HCT116 (cell line): ENCODE data around the gene BAHCC1. TPM values are rescaled to one million over a fixed set of nuclear protein-coding genes. Genes with fewer than 3 reads are reported as not detected.

ENCODE experiments used
- ATAC-seq: fragments of 200-7000 bp; cut with Tn5 transposase; 2 replicates; pipeline ENCODE4 v1.9.1; 2020; ENCODE audit warnings: mild to moderate bottlenecking, moderate library complexity
- BruUV-seq: library from RNA; stranded (reverse); fragments of 400-500 nt; replicated peaks from 2 replicates; lab custom pipeline; 2021; lab: Mats Ljungman, UMichigan
- CTCF ChIA-PET: fragments of 300-600 bp; sonication (Branson Sonifier 250); formaldehyde crosslinking; loops from one replicate; lab custom pipeline; 2021; ENCODE audit warnings: antibody characterized with exemption; lab: Charles Lee
- POLR2A ChIA-PET: fragments of 300-600, 350-600 bp; sonication (Branson Sonifier 250); formaldehyde crosslinking; loops from one replicate; lab custom pipeline; 2021; ENCODE audit warnings: antibody characterized with exemption; lab: Charles Lee
- RAD21 ChIA-PET, 2 experiments: fragments of 300-600 bp; sonication (Branson Sonifier 250); formaldehyde crosslinking; loops; one replicate each; lab custom pipeline; 2023; ENCODE audit warnings: low total read pairs in 2 of 2; ENCODE audit not compliant: uncharacterized antibody in 2 of 2, unreplicated experiment in 2 of 2, low non-redundant PET in 1 of 2; lab: Charles Lee
- DNase-seq: peaks from one replicate; pipeline ENCODE4 v3.0.0-alpha.2; 2010; ENCODE audit warnings: low read depth, low spot score
- H2AFZ ChIP-seq: fragments of 200-600 bp; shearing (Covaris generic), sonication (generic); 2 replicates; pipeline ENCODE4 v1.6.1; 2017; ENCODE audit warnings: low read depth, mixed run types, mixed read lengths, antibody characterized with exemption, low read length; ENCODE audit not compliant: poor library complexity, severe bottlenecking
- H3K27ac ChIP-seq: 2 replicates; pipeline ENCODE4 v1.5.1; 2012; ENCODE audit warnings: low read depth, low read length
- H3K27me3 ChIP-seq: fragments of 200-600 bp; sonication (generic); 2 replicates; pipeline ENCODE4 v1.6.1; 2016; ENCODE audit warnings: mixed run types, low read length, mixed read lengths; ENCODE audit not compliant: insufficient read depth
- H3K36me3 ChIP-seq, 2 experiments: fragments of 200-500 bp in 1 of 2; fragments of 200-600 bp in 1 of 2; sonication (Bioruptor generic) in 1 of 2; sonication (generic) in 1 of 2; 2 replicates each; pipeline versions ENCODE4 v1.5.1 to v1.6.1; 2014 to 2016; ENCODE audit warnings: low read length in 2 of 2, inconsistent platforms in 1 of 2, mixed read lengths in 1 of 2, mixed run types in 1 of 2; ENCODE audit not compliant: insufficient read depth in 2 of 2, control insufficient read depth in 1 of 2
- H3K4me1 ChIP-seq, 2 experiments: fragments of 200-600 bp in 1 of 2; sonication (generic) in 1 of 2; 2 replicates each; pipeline versions ENCODE4 v1.5.1 to v1.6.1; 2012 to 2017; ENCODE audit warnings: low read length in 2 of 2, inconsistent platforms in 1 of 2, mild to moderate bottlenecking in 1 of 2, mixed read lengths in 1 of 2, mixed run types in 1 of 2, moderate library complexity in 1 of 2; ENCODE audit not compliant: insufficient read depth in 2 of 2, control insufficient read depth in 1 of 2
- H3K4me2 ChIP-seq: fragments of 200-600 bp; sonication (generic); 2 replicates; pipeline ENCODE4 v1.6.1; 2017; ENCODE audit warnings: mixed run types, low read length, mixed read lengths
- H3K4me3 ChIP-seq, 2 experiments: fragments of 200-600 bp in 1 of 2; sonication (generic) in 1 of 2; replicated peaks in 1 of 2; 2 replicates each; pipeline ENCODE4 v1.5.1; 2011 to 2016; ENCODE audit warnings: low read length in 2 of 2, control low read depth in 1 of 2, low read depth in 1 of 2, mild to moderate bottlenecking in 1 of 2, mixed read lengths in 1 of 2, mixed run types in 1 of 2
- H3K79me2 ChIP-seq: fragments of 200-600 bp; sonication (generic); 2 replicates; pipeline ENCODE4 v1.6.1; 2017; ENCODE audit warnings: mild to moderate bottlenecking, mixed run types, low read length, moderate library complexity, mixed read lengths; ENCODE audit not compliant: insufficient read depth
- H3K9ac ChIP-seq: fragments of 200-600 bp; sonication (generic); 2 replicates; pipeline ENCODE4 v1.6.1; 2016; ENCODE audit warnings: low read length, mixed read lengths
- H3K9me2 ChIP-seq: fragments of 200-600 bp; sonication (generic), shearing (Covaris generic); 2 replicates; pipeline ENCODE4 v1.6.1; 2017; ENCODE audit warnings: mixed run types, mild to moderate bottlenecking, moderate library complexity; ENCODE audit not compliant: insufficient read depth
- H3K9me3 ChIP-seq, 2 experiments: fragments of 200-500 bp in 1 of 2; fragments of 200-600 bp in 1 of 2; sonication (Bioruptor generic) in 1 of 2; sonication (generic) in 1 of 2; 2 replicates each; pipeline ENCODE4 v1.6.1; 2014 to 2017; ENCODE audit warnings: low read length in 2 of 2, mixed read lengths in 2 of 2, inconsistent platforms in 1 of 2, low read depth in 1 of 2, mild to moderate bottlenecking in 1 of 2, mixed run types in 1 of 2, moderate library complexity in 1 of 2; ENCODE audit not compliant: control insufficient read depth in 1 of 2, insufficient read depth in 1 of 2
- H4K20me1 ChIP-seq: fragments of 200-600 bp; sonication (generic), shearing (Covaris generic); 2 replicates; pipeline ENCODE4 v1.6.1; 2017; ENCODE audit warnings: mixed run types, mild to moderate bottlenecking, moderate library complexity; ENCODE audit not compliant: insufficient read depth
- ATF3 ChIP-seq: IDR thresholded peaks from 2 replicates; pipeline ENCODE4 v1.6.1; 2012
- ELF1 ChIP-seq: IDR thresholded peaks from 2 replicates; pipeline ENCODE4 v1.6.1; 2012; ENCODE audit warnings: low read depth, borderline replicate concordance
- EZH2 ChIP-seq: fragments of 200-600 bp; sonication (generic); IDR thresholded peaks from 2 replicates; pipeline ENCODE4 v1.6.1; 2017; ENCODE audit warnings: antibody characterized with exemption, mixed run types
- MAX ChIP-seq: IDR thresholded peaks from 2 replicates; pipeline ENCODE4 v1.6.1; 2012
- POLR2AphosphoS5 ChIP-seq: IDR thresholded peaks from 2 replicates; pipeline ENCODE4 v1.6.1; 2011; ENCODE audit warnings: mild to moderate bottlenecking, low read depth, low read length, moderate library complexity
- SIN3A ChIP-seq: IDR thresholded peaks from 2 replicates; pipeline ENCODE4 v1.6.1; 2012; ENCODE audit warnings: low read depth
- SP1 ChIP-seq: IDR thresholded peaks from 2 replicates; pipeline ENCODE4 v1.6.1; 2012; ENCODE audit warnings: low read depth
- SRF ChIP-seq: IDR thresholded peaks from 2 replicates; pipeline ENCODE4 v1.6.1; 2012; ENCODE audit warnings: low read depth
- TCF7L2 ChIP-seq: IDR thresholded peaks from 2 replicates; pipeline ENCODE4 v1.7.0; 2011; ENCODE audit warnings: borderline replicate concordance, inconsistent platforms; ENCODE audit not compliant: insufficient read depth, insufficient read length; ENCODE audit errors: extremely low read depth
- YY1 ChIP-seq: IDR thresholded peaks from 2 replicates; pipeline ENCODE4 v1.6.1; 2011; ENCODE audit warnings: low read length, low read depth, moderate library complexity, mild to moderate bottlenecking; ENCODE audit not compliant: insufficient replicate concordance; ENCODE audit errors: extremely low read depth
- ZBTB33 ChIP-seq: IDR thresholded peaks from 2 replicates; pipeline ENCODE4 v1.6.1; 2011; ENCODE audit warnings: mild to moderate bottlenecking, low read length, moderate library complexity; ENCODE audit not compliant: insufficient replicate concordance; ENCODE audit errors: extremely low read depth
- intact Hi-C: fragments of 100-400 bp; cut with micrococcal nuclease; formaldehyde crosslinking; loops from 2 replicates; pipeline ENCODE4 v1.10.0; 2022
- total RNA-seq: library from RNA; stranded (reverse); gene quantifications from one replicate; pipeline ENCODE4 v1.2.1, GENCODE V29; 2021; ENCODE audit not compliant: unreplicated experiment

The BAHCC1 gene
- total RNA-seq, 1 experiment from 2014 or later = 45.2 TPM

- Histone ChIP-seq H3K79me2 (no peaks in the 10 kb centered on the region), H3K27ac (peak overlapping the region; percentile 68), H3K4me1 (peaks cover 39 to 46% of the 10 kb centered on the region in 2 experiments), H3K9me2 (no peaks in the 10 kb centered on the region), H3K9ac (peak overlapping the region; percentile 59), H3K9me3 (no peaks in the 10 kb centered on the region), H3K36me3 (no peaks in the 10 kb centered on the region), H4K20me1 (no peaks in the 10 kb centered on the region), H3K4me3 (peak overlapping the region; percentile 47 to 61), H3K4me2 (peak overlapping the region; percentile 96), H3K27me3 (peaks cover 4% of the 10 kb centered on the region; the same call in 1 of the 2 replicates), H2AFZ (peak overlapping the region; percentile 69)
- POLR2A ChIA-PET = interaction anchor here (1.0 to 2.0 kb wide), 13 partner anchors 11 to 142 kb away, joined by 3 to 19 read pairs (median 6); partner anchors contain the start of genes BAHCC1 and SLC38A10
- RAD21 ChIA-PET = interaction anchor here in 1 of 2 experiments (0.6 to 1.8 kb wide), 4 partner anchors 37 to 106 kb away, joined by 3 to 6 read pairs (median 4); no protein-coding TSS in a partner anchor
- CTCF ChIA-PET = interaction anchor here (0.7 to 1.5 kb wide), 9 partner anchors 20 to 119 kb away, joined by 3 to 7 read pairs (median 4); partner anchors contain the start of genes BAHCC1 and SLC38A10
- TF ChIP-seq EZH2 = no peak
- peak; percentile 76 for TF ChIP-seq POLR2AphosphoS5
- TF ChIP-seq ATF3 = no peak
- TF ChIP-seq MAX = peak; percentile 87; the same call in 1 of the 2 replicates
- TF ChIP-seq SIN3A = peak; percentile 94; the same call in 1 of the 2 replicates
- no peak for TF ChIP-seq SRF
- TF ChIP-seq ZBTB33 = peak; percentile 67
- peak; percentile 97 for TF ChIP-seq TCF7L2
- no peak for TF ChIP-seq ELF1
- peak; percentile 35 for TF ChIP-seq YY1
- TF ChIP-seq SP1 = peak; percentile 96
- ATAC-seq = peak; percentile 68
- intact Hi-C loops = loop anchor here (2.0 kb wide), 1 partner anchor 19 kb away; no protein-coding TSS in a partner anchor
- peak; percentile 89 for DNase-seq
- TSS peak; percentile 70 for BruUV-seq
Measured at GRCh38 chr17:81365601-81366585, 29.4 kb upstream of the BAHCC1 start.
